SHP77 treated with DMSO at 0.1 percent for 48 hours (cell line): ENCODE data around the gene TUBGCP6.
A peak's percentile ranks its signal among the peaks of the same experiment; 100 is the strongest.

Source experiments
- DNase-seq: peaks from one replicate; lab custom pipeline; 2025; lab: John Stamatoyannopoulos, UW

Gene TUBGCP6

GRCh38 chr22:50264104-50264745 is 19.4 kb upstream of the TUBGCP6 start:
- DNase-seq = no peak

DNA sequence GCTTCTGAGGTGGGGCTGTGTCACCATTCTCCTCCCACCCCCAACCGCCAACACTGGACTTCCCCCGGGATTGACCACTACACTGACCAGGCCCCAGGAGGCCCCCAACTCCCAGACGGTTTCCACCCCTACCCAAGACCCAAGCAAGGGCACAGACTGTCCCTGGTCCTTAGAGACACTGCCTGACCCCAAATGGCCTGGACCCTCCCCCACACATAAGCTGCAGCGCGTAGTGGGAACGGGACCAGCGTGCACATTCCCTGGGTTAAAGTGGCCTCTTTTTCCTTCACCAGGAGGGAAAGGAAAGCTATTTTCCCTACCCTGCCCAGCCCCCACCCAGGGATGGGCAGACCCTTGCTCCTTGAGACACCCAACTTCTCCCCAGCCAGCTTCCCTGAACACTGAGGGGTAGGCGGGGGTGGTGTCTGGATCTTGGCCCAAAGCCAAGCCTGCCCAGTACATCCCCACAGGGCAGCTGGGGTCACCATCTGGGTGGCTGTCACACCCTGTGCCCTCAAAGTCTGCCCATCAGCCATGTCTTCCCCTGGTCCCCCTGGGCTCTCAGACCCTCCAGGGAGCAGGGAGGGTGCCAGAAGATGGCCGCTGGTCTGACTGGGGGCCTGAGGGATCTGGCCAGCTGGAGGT is 18.3 kb upstream of the TUBGCP6 start:
- no peak for DNase-seq

GRCh38 chr22:50262460-50262911 is 17.7 kb upstream of the TUBGCP6 start:
- DNase-seq = no peak

GRCh38 chr22:50261615-50262459 is 17.0 kb upstream of the TUBGCP6 start, which contains the start of gene MAPK12:
Gene MAPK12, minus strand, starts transcription at chr22:50261683. Its CDS starts 174 bp downstream, at chr22:50261509.
- DNase-seq = no peak

DNA sequence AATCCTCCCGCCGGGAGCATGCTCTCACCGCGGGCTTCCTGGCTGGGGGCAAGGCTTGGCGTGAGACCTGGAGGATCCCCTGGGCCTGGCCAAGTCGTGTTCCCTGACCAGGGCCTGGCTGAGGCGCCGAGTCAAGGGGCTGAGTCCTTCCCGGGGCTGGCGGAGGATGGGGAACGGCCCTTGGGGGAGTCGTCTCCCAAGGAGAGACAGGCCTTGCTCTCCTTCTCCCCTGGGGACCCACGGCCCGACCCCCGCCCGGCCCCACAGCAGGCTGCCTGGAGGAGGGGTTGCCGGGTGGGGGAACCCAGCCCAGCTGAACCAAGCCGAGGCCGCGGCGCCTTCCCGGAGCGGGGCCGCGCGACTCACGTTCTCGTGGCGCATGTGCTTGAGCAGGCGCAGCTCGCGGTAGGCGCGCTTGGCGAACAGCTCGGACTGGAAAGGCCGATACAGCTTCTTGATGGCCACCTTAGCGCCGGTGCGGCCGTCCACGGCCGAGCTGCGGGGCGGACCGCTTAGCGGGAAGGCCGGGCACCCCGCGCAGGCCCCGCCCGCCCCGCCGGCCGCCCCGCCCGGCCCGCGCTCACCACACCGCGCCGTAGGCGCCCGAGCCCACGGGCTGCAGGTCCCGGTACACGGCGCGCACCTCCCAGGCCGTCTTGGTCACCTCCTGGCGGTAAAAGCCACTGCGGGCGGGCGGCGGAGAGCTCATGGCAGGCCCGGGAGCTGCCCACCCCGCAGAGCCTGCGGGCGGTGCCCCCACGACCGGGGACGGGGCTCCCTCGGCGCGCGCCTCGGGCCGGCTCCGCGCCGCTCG is 16.2 kb upstream of the TUBGCP6 start:
- DNase-seq = no peak

GRCh38 chr22:50260434-50260800 is 15.6 kb upstream of the TUBGCP6 start:
- no peak for DNase-seq

DNA sequence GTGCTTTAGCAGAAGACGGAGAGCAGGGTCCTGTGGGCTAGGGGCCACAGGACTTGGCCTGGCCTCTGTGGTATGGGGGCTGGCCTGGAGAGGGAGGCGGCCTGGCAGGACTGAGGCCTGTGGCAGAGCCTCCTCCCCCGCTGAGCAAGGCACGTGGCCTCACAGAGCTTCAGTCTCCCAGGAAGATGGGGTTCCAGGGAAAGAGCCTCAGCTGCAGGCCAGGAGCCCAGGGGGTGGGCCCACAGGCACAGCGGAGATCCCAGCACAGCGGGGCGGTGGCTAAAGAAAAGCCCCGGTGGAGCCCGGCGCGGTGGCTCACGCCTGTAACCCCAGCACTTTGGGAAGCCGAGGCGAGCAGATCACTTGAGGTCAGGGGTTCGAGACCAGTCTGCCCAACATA is 14.5 kb upstream of the TUBGCP6 start:
- no peak for DNase-seq

- DNase-seq = no peak
These were observed 13.8 kb upstream of the TUBGCP6 start for GRCh38 chr22:50258361-50259292.

DNA sequence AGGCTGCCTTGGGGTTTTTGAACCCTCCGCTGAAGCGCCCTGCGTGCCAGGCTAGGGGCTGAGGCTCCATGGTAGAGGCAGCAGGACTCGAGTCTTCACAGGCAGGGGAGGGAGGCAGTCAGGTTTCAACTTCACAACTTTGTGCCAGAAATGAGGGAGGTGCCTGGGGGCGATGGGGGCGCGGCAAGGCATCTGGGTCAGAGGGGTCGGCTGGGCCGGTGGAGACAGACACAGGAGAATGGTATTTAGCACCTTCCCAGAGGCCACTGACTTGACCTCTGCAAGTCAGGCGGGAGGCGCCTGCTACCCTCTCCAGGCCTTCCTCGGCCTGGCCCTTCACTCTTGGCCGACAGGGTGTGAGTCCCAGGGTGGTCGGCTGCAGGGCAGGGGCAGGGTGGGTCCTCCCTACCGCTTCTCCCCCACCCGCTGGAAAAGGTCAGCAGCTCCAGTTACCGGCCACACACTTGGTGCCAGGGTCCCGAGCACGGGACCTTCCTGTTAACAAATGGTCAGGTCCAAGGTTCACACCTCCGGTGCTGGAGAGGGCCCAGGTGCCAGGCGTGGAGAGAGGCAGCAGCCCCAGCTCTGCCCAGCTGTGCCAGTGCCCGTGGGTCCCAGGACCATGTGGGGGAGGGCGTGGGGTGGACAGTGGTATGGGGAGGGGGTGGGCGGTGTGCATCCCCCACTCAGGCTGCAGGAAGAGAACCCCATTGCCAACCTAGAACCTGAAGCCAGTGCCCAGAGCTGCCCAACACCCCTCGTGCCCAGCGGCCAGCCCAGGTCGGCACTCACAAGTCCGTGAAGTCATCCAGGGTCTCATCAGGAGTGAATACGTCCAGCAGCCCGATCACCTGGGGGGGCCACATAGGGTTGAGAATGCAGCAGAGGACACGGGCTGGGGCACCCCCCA is 12.9 kb upstream of the TUBGCP6 start:
- DNase-seq = no peak

GRCh38 chr22:50257041-50257440 is 12.2 kb upstream of the TUBGCP6 start:
- DNase-seq = no peak

GRCh38 chr22:50256258-50256862 is 11.5 kb upstream of the TUBGCP6 start:
- no peak for DNase-seq

DNA sequence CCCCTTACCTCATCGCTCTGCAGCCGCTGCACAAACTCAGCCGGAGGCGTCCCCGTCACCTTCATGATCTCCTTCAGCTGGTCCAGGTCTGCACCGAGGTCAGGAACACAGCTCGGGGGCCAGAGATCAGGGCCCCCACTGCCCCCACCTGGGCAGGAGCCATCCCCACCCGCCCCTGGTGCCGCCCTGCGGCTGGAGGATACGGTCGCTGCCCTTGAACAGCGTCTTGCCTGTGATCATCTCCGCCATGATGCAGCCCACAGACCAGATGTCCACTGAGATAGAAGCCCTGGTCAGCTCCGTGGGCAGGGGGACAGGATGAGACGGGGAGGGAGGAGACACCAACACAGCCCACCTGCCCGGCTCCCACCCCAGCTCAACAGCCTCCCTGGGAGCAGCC is 10.8 kb upstream of the TUBGCP6 start:
- DNase-seq = no peak

GRCh38 chr22:50255099-50255498 is 10.3 kb upstream of the TUBGCP6 start:
- no peak for DNase-seq

GRCh38 chr22:50253941-50254340 is 9.1 kb upstream of the TUBGCP6 start:
- DNase-seq = no peak

DNA sequence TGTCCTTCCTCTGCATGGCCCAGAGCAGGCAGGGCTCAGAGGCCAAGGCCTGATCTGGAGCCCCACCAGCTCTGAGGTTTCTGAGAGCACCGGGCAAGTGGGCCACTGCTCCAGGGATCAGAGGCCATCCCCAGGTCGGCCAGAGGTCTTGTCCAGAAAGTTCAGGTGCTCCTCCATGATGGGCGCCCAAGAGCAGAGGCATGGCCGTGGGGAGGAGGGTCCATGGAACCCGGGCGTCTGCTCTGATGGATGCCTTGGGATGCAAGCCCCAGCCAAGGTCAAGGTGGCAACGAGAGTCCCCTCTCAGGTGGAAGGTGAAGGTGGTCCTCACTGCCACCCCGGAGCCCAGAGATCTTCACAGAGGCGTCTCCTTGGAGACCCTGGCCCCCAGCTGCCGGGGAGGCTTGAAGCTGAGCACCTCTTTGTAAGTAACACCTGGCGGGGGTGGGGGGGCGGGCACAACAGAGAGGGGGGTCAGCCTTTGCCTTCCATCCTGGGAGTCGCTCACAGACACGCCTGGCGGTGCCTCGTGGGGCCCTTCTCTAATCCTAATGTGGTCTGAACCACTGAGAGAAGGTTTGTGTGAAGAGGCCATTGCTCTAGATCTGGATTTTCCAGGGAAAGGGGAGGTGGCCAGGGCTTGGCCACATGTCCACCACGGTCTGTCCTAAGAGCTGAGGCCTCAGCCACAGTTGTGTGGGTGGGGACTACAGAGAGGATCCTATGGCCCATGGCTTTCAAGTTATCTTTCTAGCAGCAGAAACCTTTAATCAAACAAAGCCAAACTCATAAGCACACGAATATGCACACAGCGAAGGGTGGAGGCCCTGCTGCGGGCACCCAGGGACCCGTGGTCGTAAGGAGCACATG is 8.5 kb upstream of the TUBGCP6 start:
- DNase-seq = no peak

GRCh38 chr22:50252082-50253045 is 7.5 kb upstream of the TUBGCP6 start:
- DNase-seq = peak; percentile 45

DNA sequence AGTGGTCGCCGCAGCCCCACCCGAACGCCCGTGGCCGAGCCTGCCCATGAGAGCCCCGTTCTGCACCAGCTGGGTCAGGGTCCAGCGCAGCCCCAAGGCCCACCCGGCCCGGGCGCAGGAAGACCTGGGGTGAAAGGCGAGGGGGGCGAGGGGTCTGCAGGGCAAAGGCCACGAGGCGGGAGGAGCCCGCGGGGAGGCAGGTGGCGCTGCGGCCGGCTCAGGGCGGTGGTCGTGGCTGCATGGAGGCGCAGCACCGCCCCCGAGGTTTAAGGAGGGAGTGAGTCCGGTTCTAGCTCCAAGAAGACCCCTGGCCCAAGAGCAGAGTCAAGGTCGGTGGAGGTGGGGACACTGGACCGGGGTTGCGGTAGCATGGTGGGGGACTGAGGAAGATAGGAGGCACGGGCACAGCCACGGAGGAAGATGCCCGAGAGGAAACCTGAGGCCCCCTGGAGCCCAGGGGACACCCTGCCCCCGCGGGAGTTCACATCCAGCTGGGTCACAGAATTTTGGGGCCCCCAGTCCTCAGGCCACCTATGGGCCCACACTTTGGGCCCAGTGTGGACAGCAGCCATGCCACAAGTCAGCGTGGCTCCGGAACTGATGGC is 6.8 kb upstream of the TUBGCP6 start:
- DNase-seq = no peak
